Measurements from ENCODE around the gene MEIS2. TPM values are rescaled to one million over a fixed set of nuclear protein-coding genes. Genes with fewer than 3 reads are reported as not detected.

MEIS2 gene
- total RNA-seq, 1 donor from 2014 or later = 20.7 TPM

DNA sequence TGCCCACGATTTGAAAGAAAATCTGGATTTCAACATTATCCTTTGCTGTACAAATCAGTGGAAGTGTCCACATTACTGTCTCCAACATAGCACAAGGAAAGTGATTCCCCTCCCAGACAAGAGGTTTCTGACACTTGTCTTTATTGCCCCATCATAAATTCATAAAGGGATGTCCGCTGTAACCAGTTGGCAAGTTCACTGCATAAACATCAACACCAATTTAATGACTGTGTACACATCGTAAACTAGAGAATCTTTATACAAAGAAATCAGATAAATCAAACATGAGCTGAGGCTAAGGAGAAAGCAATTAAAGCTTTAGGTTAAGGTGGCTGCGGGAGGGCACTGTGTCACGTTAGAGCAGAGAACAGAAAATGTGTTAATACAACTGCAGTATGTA lies 129.8 kb downstream of the MEIS2 start:
- ATAC-seq (no peak), DNase-seq (no peak)
- no peak overlapping the region for H3K4me3 ChIP-seq
- intact Hi-C loops (cut with DNase I) = no loop called here
- H3K27ac ChIP-seq = no peak overlapping the region
- H3K36me3 ChIP-seq = no peaks in the 10 kb centered on the region
- H3K4me1 ChIP-seq = no peaks in the 10 kb centered on the region
- H3K27me3 ChIP-seq (ENCODE audit: low read depth) = no peaks in the 10 kb centered on the region
- H3K9me3 ChIP-seq = no peaks in the 10 kb centered on the region
- TF ChIP-seq CTCF (IDR thresholded peaks at IDR 0.05) = no peak

DNA sequence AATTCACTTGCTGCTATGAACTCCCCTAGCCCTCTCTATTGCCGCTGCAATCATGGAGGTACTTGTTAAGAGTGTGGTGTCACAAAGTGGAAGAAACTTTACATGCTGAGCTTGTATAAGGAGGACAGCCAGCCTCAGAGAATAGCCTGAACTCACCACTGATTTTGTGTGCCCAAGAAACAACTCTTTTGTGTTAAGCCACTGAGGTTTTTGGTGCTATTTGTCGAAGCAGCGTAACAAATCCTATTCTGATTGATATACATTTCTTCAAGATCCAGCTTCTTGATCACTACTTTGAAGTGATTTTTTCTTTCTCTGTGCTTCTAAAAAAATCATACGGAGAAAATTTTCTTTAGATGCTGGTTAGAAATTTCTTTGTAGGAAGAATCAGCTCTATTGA lies 132.4 kb downstream of the MEIS2 start:
- ATAC-seq (no peak), DNase-seq (no peak)
- Histone ChIP-seq H3K27me3 (ENCODE audit: low read depth) (no peaks in the 10 kb centered on the region), H3K27ac (no peak overlapping the region), H3K9me3 (no peaks in the 10 kb centered on the region), H3K36me3 (no peaks in the 10 kb centered on the region), H3K4me3 (no peak overlapping the region), H3K4me1 (no peaks in the 10 kb centered on the region)
- TF ChIP-seq CTCF (IDR thresholded peaks at IDR 0.05) = no peak
- intact Hi-C loops (cut with DNase I) = no loop called here

DNA sequence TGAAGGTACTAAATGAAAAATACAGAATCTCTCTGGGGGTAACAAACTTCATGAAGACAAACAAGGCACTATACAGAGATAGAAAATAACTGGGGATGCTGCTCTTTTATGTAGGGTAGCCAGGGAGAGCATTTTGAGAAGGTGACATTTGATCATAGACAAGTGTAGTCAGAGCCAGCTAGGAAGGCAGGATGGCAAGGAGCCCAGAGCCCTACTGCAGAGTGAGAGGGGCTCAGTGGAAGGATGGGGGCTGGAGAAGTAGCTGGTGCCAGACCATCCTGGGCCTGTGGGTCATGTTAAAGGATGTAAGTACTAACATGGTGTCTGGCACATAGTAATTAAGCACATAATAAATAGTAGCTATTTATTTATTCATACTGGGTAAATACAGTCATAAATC lies 133.6 kb downstream of the MEIS2 start:
- TF ChIP-seq CTCF (IDR thresholded peaks at IDR 0.05) = no peak
- no peaks in the 10 kb centered on the region for H3K9me3 ChIP-seq
- intact Hi-C loops (cut with DNase I) = no loop called here
- H3K27me3 ChIP-seq (ENCODE audit: low read depth) = no peaks in the 10 kb centered on the region
- no peak overlapping the region for H3K27ac ChIP-seq
- DNase-seq = no peak
- no peaks in the 10 kb centered on the region for H3K36me3 ChIP-seq
- no peak overlapping the region for H3K4me3 ChIP-seq
- no peak for ATAC-seq
- no peaks in the 10 kb centered on the region for H3K4me1 ChIP-seq

GRCh38 chr15:36965570-36966342 lies 134.6 kb downstream of the MEIS2 start:
- H3K9me3 ChIP-seq = no peaks in the 10 kb centered on the region
- no peak for ATAC-seq
- H3K36me3 ChIP-seq = no peaks in the 10 kb centered on the region
- no peak for DNase-seq
- H3K4me1 ChIP-seq = no peaks in the 10 kb centered on the region
- no peak for TF ChIP-seq CTCF (IDR thresholded peaks at IDR 0.05)
- no peaks in the 10 kb centered on the region for H3K27me3 ChIP-seq (ENCODE audit: low read depth)
- intact Hi-C loops (cut with DNase I) = no loop called here
- H3K27ac ChIP-seq = no peak overlapping the region
- no peak overlapping the region for H3K4me3 ChIP-seq

GRCh38 chr15:36964626-36965025 lies 135.7 kb downstream of the MEIS2 start:
- no peak for DNase-seq
- TF ChIP-seq CTCF (IDR thresholded peaks at IDR 0.05) = no peak
- intact Hi-C loops (cut with DNase I) = no loop called here
- no peaks in the 10 kb centered on the region for H3K36me3 ChIP-seq
- no peak overlapping the region for H3K27ac ChIP-seq
- ATAC-seq = no peak
- no peaks in the 10 kb centered on the region for H3K9me3 ChIP-seq
- no peaks in the 10 kb centered on the region for H3K4me1 ChIP-seq
- no peaks in the 10 kb centered on the region for H3K27me3 ChIP-seq (ENCODE audit: low read depth)
- no peak overlapping the region for H3K4me3 ChIP-seq
